Muscle of leg (tissue), 11 donors: ENCODE data around the gene KDM8. TPM values are rescaled to one million over a fixed set of nuclear protein-coding genes. Genes with fewer than 3 reads are reported as not detected.

ENCODE experiments used
- DNase-seq: peaks from one replicate; pipeline ENCODE4 v3.0.0; 2013
- H3K27ac ChIP-seq: one replicate; pipeline ENCODE4 v1.5.1; 2013; ENCODE audit warnings: mild to moderate bottlenecking, low read length, control low read depth
- H3K27me3 ChIP-seq: one replicate; pipeline ENCODE4 v1.6.1; 2013; ENCODE audit warnings: low read length; ENCODE audit not compliant: control insufficient read depth, insufficient read depth
- H3K36me3 ChIP-seq: one replicate; pipeline ENCODE4 v1.6.1; 2013; ENCODE audit warnings: low read length; ENCODE audit not compliant: control insufficient read depth, insufficient read depth
- H3K4me1 ChIP-seq: one replicate; pipeline ENCODE4 v1.6.1; 2013; ENCODE audit warnings: low read length; ENCODE audit not compliant: control insufficient read depth, insufficient read depth
- H3K4me3 ChIP-seq: one replicate; pipeline ENCODE4 v1.5.1; 2013; ENCODE audit warnings: low read length, control low read depth
- H3K9me3 ChIP-seq: replicated peaks from 2 replicates; pipeline ENCODE4 v1.6.1; 2013; ENCODE audit warnings: low read depth, low read length; ENCODE audit not compliant: control insufficient read depth
- WGBS: methylation state at CpG from one replicate; pipeline ENCODE4 v1.1.5; 2013; ENCODE audit warnings: missing lambda C conversion rate; ENCODE audit not compliant: insufficient coverage; 5-methylcytosine and 5-hydroxymethylcytosine counted together
- polyA plus RNA-seq, 8 donors: library from polyadenylated mRNA; unstranded; fragments of 120-200 nt; gene quantifications; one replicate each; pipeline versions ENCODE4 v1.2.1 to v1.2.3, GENCODE V29; 2013; ENCODE audit warnings: inconsistent platforms in 1 of 8, low replicate concordance in 1 of 8; ENCODE audit not compliant: insufficient read length in 8 of 8, insufficient read depth in 1 of 8
- total RNA-seq: library from RNA; stranded (reverse); fragments of 120-200 nt; gene quantifications from one replicate; pipeline ENCODE4 v1.2.4, GENCODE V29; 2013

KDM8 gene
- total and polyA plus RNA-seq, 9 donors = 4.1 to 7.8 (median 5.4) TPM

DNA sequence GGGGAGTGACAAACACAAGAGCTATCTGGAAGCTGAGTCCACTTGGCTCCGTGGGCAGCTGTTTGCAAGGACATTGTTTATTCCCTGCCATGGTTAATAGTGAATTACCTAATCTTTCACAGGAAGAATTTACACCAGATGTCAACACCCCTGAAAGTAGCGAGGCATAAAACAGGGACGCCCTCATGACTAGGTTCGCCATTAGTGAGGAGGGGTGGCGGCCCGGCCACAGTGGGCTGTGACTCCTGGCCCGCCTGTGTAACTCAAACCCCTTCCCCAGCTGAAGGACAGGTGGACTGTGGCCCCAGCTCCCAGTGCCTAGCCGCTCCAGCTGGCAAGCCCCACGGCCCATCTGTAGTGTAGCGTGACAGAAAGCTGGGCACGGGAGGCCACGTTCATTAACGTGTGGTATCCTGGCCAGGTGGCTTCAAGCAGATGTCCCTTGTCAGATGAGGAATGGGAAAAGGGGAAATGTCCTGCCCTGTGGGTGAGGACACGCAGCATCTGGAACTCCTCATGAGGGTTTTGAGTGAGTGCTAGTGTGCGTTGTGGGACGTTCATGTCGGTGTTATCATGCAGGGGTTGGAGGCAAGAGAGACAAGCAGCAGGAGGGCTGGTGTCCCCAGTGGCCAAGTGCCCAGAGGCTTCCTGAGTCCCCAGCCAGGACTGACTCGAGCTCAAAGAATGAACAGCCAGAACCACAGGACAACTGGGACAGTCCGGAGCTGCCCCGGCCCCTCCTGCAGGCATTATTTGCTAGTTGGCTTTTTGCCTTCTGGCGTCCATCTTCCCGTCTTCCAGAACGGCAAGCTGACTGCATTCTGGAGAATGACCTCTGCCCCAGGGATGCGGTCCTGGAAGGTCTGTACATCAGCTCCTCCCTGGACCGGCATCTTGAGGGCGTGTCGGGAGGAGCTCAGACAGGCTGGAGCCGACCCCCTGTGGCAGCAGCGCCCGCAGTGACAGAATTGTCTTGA is 19.2 kb downstream of the KDM8 start:
- no peaks in the 10 kb centered on the region for H3K9me3 ChIP-seq
- H3K4me3 ChIP-seq = no peak overlapping the region
- H3K4me1 ChIP-seq = peaks cover 76% of the 10 kb centered on the region
- WGBS = 34% methylated on average over 22 of the region's 30 CpGs
- H3K27ac ChIP-seq = peak overlapping the region; percentile 84
- DNase-seq = peak; percentile 80
- peaks cover 28% of the 10 kb centered on the region for H3K36me3 ChIP-seq
- H3K27me3 ChIP-seq = no peaks in the 10 kb centered on the region

DNA sequence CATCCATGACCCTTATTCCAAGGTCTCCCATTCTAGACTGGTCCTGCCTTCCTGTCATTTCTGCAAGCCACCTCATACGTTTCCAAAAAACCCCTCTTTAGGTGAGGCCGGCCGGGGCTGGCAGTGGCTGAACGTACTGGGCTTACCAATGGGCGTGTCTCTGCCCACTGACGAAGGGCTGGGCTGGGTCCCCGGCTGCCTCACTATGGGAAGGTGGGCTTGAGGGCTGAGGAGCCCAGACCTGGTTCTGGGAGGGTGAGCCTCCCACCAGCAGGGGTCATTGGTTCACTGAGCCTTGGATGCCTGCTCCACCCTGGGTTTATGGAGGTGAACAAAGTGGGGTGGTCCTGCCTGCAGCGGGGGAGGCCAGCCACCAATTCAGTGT is 19.9 kb downstream of the KDM8 start:
- no peak overlapping the region for H3K4me3 ChIP-seq

DNA sequence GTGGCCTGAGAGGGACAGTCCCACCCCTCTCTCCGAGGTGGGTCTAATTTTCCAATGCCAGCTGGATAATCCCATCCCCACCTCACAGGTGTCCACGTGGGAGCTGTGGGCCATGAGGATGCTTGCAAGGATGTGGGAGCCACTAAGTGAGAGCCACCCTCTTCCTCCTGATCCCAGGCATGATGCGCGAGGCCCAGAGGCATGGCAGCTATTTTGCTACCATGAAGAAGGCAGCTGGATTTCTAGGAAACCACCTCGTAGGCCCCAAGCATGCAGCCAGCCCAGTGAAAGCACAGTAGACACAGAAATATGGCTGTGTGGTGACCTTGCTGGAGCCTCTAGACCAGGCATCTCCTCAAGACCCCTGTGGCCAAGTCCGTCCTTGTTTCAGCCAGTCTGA is 20.4 kb downstream of the KDM8 start:
- Histone ChIP-seq H3K27ac (no peak overlapping the region), H3K4me1 (peaks cover 75% of the 10 kb centered on the region), H3K4me3 (no peak overlapping the region), H3K27me3 (no peaks in the 10 kb centered on the region), H3K36me3 (peaks cover 28% of the 10 kb centered on the region), H3K9me3 (no peaks in the 10 kb centered on the region)
- 83% methylated on average over 2 of the region's 6 CpGs for WGBS
- DNase-seq = no peak

More for the DNA sequence above, 19.9 kb downstream of the KDM8 start:
- H3K4me1 ChIP-seq = peaks cover 75% of the 10 kb centered on the region
- peaks cover 28% of the 10 kb centered on the region for H3K36me3 ChIP-seq
- 77% methylated on average over 6 of the region's 8 CpGs for WGBS
- peak overlapping the region; percentile 84 for H3K27ac ChIP-seq
- DNase-seq = no peak
- no peaks in the 10 kb centered on the region for H3K9me3 ChIP-seq
- no peaks in the 10 kb centered on the region for H3K27me3 ChIP-seq

DNA sequence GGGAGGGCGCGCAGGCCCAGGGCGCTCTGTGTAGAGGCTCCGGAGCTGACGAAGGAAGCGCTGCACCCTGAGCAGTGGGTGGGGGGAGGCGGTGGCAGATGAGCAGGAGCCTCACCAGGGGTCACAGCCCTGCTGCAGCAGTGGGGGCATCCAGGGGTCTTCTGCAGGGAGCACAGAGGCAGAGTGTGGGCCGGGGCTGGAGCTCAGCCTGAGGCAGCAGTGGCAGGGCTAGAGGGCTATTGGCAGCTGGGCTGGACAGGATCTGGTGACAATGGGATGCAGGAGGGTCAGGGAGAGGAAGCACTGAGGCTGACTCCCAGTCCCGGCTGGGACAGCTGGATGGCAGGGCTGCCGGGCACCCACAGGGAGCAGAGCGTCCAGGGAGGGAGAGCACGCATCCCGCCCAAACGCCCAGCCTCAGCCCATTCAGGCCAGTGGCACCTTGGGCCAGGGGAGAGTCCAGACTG is 21.0 kb downstream of the KDM8 start:
- no peak overlapping the region for H3K4me3 ChIP-seq
- DNase-seq = no peak
- H3K4me1 ChIP-seq = peaks cover 75% of the 10 kb centered on the region
- H3K27ac ChIP-seq = no peak overlapping the region
- H3K27me3 ChIP-seq = no peaks in the 10 kb centered on the region
- 75% methylated on average over 13 of the region's 14 CpGs for WGBS
- H3K9me3 ChIP-seq = no peaks in the 10 kb centered on the region
- peaks cover 22% of the 10 kb centered on the region for H3K36me3 ChIP-seq

DNA sequence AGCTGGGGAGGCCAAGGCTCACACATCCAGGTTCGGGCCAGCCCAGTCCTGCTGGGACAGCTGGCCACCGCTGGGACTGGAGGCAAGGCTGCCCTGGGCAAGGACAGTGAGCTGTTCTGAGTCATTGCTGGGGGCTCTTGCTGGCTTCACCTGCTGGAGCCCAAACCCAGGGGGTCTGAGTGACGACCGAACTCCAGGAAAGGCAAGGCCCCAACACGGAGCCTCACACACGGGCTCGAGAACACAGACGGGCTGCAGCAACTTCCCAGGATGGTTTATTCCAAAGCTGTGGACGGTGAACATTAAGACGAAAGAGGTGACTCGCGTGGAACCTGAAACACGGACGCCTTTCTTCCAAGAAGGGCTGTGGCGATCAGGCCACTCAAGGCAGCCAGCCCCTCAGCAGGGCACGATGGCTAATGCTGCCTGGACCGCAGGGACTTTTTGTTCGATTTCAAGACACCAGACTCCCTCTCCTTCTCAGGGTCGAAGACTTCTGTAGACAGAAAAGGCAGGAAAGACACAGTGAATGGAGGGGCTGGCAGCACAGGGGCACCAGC is 21.5 kb downstream of the KDM8 start:
- H3K4me1 ChIP-seq = peaks cover 79% of the 10 kb centered on the region
- peaks cover 20% of the 10 kb centered on the region for H3K36me3 ChIP-seq
- H3K27me3 ChIP-seq = no peaks in the 10 kb centered on the region
- H3K4me3 ChIP-seq = no peak overlapping the region
- no peaks in the 10 kb centered on the region for H3K9me3 ChIP-seq
- 71% methylated on average over 16 of the region's 19 CpGs for WGBS
- H3K27ac ChIP-seq = no peak overlapping the region
- no peak for DNase-seq

DNA sequence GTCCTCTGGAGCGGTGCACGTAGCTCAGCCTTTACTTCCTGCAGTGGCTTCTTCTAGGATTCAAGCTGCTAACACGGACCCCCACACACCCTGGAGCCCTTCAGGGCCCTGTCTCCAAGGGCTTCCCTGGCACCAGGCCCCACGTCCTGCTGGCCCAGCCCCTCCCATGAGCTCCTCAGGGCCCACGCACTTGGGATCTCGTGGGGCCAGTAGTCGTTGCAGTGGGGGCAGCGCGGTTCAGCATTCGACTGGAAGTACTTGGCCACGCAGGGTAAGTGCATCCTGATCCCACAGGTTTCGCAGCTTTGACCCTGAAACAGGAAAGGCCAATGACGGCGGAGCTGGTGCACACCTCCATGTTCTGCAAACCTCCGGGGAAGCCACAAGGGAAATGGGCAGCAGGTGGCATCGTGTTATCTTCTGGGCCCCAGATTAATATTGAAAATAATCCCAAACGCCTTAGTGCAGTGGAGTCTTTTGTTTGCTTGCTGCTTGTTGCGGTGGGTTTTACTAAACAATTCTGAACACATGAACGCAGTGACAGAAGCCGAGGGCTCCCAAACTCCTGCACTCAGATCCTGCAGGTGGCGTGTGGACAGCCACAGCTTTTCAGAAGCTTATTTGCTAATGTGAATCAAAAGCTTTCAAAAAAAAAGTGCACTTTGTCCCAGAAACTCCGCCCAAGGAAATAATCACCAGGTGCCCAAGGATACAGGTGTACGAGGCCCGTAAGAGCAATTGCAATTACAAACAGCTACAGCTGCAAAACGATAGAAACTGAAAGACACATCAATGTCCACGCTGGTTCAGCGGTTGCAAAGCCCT is 22.4 kb downstream of the KDM8 start:
- Histone ChIP-seq H3K4me3 (no peak overlapping the region), H3K9me3 (no peaks in the 10 kb centered on the region), H3K36me3 (peaks cover 29% of the 10 kb centered on the region), H3K27ac (no peak overlapping the region), H3K27me3 (no peaks in the 10 kb centered on the region), H3K4me1 (peaks cover 86% of the 10 kb centered on the region)
- no peak for DNase-seq
- 61% methylated on average over 22 of the region's 27 CpGs for WGBS

DNA sequence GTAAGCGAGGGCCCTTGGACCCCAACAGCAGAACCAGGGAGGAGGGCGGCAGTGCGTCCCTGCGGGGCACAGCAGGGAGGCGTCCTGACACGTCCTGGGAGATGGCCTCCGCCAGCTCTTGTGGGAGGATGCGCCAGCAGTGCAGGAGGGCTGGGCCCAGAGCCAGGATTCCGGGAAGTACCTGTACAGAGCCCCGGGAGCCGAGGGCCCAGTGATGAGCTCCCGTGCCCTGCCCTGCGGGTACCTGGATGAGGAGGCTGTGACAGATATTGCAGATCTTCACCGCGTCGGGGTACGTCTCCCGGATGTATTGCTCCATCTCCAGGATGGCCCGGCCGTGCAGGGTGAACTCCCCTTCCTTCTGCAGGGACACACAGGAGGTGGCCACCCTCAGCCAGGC is 23.1 kb downstream of the KDM8 start:
- Histone ChIP-seq H3K4me1 (peaks cover 81% of the 10 kb centered on the region), H3K27me3 (no peaks in the 10 kb centered on the region), H3K36me3 (peaks cover 35% of the 10 kb centered on the region)

DNA sequence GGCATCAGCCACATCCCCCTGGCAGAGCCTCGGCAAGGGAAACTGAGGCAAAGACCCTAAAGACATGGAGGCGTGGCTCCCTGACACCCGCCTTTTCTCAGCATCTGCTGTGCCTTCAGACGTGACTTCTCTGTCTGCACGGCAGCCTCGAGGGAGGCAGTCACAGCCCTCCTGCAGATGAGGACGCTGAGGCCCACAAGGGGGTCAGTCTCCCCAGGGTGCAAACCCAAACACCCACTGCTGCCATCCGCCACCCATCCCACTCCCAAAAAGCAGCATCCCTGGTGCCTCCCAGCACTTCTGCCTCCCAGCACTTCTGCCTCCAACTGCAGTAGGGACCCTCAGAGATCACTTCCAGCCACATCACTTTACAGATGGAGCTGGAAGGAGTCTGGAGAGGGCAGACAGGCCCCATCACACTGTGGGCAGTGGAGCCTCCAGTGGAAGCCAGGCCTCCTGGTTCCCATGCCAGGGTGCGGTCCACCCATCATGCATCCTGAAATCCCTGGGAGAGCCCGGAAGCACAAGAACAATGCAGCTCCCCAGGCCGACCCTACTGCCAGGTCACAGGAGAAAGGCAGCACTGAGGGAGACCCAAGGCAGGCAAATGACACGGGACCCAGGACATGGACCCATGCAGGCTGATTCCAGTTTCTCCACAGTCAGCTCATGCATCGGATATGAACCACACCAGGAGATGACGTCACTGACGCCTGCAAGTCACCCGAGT is 23.8 kb downstream of the KDM8 start:
- H3K4me1 ChIP-seq = peaks cover 76% of the 10 kb centered on the region
- 84% methylated on average over 12 of the region's 16 CpGs for WGBS
- no peaks in the 10 kb centered on the region for H3K27me3 ChIP-seq
- no peak overlapping the region for H3K4me3 ChIP-seq
- DNase-seq = no peak
- no peak overlapping the region for H3K27ac ChIP-seq
- peaks cover 42% of the 10 kb centered on the region for H3K36me3 ChIP-seq
- no peaks in the 10 kb centered on the region for H3K9me3 ChIP-seq

More for the DNA sequence above, 23.1 kb downstream of the KDM8 start:
- no peaks in the 10 kb centered on the region for H3K9me3 ChIP-seq
- no peak overlapping the region for H3K27ac ChIP-seq
- no peak for DNase-seq
- WGBS = 83% methylated on average over 16 of the region's 20 CpGs
- H3K4me3 ChIP-seq = no peak overlapping the region

DNA sequence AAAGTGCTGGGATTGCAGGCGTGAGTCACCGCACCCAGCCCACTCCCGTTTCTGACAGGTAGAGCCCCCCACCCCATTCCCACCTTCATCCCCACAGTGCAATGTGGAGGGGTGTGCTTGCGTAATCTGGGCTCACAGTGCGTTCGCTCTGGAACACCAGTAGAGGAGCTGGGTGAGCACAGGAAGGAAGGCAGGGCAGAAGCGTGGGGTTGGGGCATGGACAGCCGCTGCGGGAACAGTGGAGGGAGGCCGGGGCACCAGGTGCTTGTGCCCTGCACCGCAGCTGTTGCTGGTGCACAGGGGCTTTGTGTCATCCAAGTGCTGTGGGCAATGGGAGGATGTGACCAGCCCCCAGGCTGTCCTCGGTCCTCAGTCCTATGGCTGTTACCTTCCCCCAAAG is 24.7 kb downstream of the KDM8 start:
- no peak overlapping the region for H3K4me3 ChIP-seq
- H3K27ac ChIP-seq = no peak overlapping the region
- no peaks in the 10 kb centered on the region for H3K9me3 ChIP-seq
- peaks cover 71% of the 10 kb centered on the region for H3K4me1 ChIP-seq
- peaks cover 48% of the 10 kb centered on the region for H3K36me3 ChIP-seq
- no peak for DNase-seq
- H3K27me3 ChIP-seq = no peaks in the 10 kb centered on the region
- WGBS = 89% methylated on average over 6 of the region's 12 CpGs
